Endothelial cell of hepatic sinusoid (primary cell): ENCODE measurements around the gene USB1.

Source experiments
- in situ Hi-C: cut with HindIII; loops from 2 replicates; pipeline ENCODE4 v1.10.0; 2017; ENCODE audit warnings: low sequenced_read_pairs

Gene USB1, protein sequence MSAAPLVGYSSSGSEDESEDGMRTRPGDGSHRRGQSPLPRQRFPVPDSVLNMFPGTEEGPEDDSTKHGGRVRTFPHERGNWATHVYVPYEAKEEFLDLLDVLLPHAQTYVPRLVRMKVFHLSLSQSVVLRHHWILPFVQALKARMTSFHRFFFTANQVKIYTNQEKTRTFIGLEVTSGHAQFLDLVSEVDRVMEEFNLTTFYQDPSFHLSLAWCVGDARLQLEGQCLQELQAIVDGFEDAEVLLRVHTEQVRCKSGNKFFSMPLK

GRCh38 chr16:58000706-58001676 lies at the start of gene USB1:
USB1 (plus strand) TSS chr16:58001407; CDS start chr16:58001484, 77 bp downstream.
- in situ Hi-C loops = no loop called here

DNA sequence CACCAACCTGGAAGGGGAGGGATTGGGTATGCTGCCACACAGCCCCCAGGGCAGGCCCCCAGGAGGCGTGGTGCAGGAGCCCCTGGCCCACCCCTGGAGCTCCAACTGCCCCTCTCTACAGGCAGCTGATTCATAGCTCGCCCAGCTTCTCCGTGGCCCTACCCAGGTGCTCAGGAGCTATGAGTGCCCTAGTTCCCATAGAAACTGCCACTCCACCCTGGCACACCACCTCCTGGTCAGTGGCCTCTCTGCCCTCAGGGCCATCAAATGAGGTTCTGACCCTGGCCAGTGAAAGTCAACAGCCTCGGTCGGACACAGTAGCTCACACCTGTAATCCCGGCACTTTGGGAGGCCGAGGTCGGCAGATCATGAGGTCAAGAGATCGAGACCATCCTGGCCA lies 48.3 kb upstream of the USB1 start:
- in situ Hi-C loops = no loop called here

- in situ Hi-C loops = no loop called here
These were observed 47.4 kb upstream of the USB1 start for GRCh38 chr16:57953857-57954256.

- in situ Hi-C loops = no loop called here
These were observed 45.5 kb upstream of the USB1 start for GRCh38 chr16:57955572-57956188.

DNA sequence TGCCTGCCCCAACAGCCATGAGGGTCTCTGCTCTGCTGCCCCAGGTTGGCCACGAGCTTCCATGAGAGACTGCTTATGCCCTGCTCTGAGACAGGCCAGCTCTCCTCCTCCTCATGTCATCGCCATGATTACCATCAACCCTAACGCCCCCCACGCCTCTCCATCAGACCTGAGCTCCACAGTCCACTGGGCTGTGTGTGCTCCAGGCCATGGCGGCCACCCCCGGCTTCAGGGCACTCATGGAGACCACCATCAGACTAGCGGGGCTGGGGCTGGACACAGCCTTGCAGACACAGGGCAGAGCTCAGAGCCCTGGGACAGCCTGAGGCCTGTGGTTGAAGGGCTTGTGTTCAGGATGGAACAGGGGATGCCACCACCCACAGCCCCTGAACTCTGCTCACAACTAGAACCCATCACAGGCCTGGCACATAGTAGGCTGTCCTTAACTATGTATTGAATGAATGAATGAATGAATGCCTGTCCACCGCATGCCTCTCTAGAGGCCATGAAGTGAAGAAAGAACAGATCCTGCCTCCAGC lies 44.9 kb upstream of the USB1 start:
- in situ Hi-C loops = no loop called here

- in situ Hi-C loops = no loop called here
These were observed 44.1 kb upstream of the USB1 start for GRCh38 chr16:57956924-57957672.

- in situ Hi-C loops = no loop called here
These were observed 43.4 kb upstream of the USB1 start for GRCh38 chr16:57957673-57958392.

DNA sequence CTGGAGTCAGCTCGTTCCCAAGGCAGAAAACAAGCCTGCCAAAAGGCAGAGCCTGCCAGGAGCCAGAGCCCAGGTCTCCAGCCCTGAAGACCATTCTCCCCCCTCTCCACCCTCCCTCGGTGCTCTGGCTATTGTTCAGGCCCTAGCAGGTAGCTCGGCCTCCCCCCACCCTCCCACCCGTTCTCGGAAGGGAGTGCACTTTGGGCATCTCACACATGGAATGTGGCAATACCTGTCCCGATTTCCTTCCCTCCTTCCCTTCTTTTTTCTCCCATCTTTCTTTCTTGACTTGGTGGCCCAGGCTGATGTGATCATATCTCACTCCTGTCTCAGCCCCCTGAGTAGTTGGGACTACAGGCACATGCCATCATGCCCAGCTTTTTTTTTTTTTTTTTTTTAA lies 42.7 kb upstream of the USB1 start:
- in situ Hi-C loops = no loop called here

DNA sequence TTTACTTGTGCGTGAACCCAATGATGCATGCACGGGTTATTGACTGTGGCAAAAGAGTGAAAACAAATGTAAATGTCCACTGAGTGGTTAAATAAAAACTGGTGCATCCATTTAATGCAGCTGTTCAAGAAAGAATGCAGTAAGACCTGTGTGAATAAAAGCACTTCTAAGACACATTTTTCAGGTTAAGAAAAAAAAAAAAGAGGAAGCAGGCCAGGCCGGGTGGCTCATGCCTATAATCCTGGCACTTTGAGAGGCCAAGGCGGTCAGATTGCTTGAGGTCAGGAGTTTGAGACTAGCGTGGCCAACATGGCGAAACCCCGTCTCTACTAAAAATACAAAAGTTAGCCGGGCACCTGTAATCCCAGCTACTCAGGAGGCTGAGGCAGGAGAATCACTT lies 42.1 kb upstream of the USB1 start:
- in situ Hi-C loops = no loop called here

GRCh38 chr16:57959804-57960203 lies 41.4 kb upstream of the USB1 start:
- in situ Hi-C loops = no loop called here

DNA sequence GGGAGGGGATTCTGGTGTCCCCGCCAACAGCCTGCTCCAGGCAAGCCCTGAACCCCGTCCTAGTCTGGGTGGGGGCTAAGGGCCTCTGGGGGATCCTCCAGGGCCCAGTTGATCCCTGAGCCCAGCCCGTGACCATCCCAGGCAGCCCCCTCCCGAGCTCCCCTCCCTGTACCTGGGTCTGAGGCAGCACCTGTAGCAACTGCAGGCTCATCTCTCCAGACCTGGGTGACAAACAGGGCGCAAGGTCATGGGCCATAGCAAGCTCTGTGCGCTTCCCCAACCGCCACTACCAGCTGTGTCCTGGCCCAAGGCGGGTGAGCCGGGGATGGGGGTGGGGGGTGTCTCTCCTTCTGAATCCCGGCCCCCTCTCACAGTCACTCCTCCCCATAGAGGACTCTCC lies 40.9 kb upstream of the USB1 start:
- in situ Hi-C loops = no loop called here

- in situ Hi-C loops = no loop called here
These were observed 40.3 kb upstream of the USB1 start for GRCh38 chr16:57960826-57961472.

DNA sequence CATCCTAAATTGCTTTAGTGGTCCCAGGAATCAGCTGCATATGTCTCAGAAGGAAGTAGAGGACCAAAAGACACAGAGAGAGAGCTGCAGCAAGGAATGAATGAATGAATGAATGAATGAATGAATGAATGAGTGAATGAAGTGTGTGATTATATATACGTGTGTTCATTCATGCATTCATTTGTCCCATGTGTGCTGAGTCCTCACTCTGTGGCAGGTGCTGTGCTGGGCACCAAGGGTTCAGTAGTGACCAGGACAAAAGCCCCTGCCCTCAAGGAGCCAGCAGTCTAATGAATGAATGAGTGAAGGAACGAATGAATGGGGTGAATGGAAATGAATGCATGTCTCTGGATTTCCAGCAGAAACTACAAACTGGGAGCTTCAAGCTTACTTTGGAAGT lies 39.7 kb upstream of the USB1 start:
- in situ Hi-C loops = no loop called here

- in situ Hi-C loops = no loop called here
These were observed 39.2 kb upstream of the USB1 start for GRCh38 chr16:57962046-57962445.

DNA sequence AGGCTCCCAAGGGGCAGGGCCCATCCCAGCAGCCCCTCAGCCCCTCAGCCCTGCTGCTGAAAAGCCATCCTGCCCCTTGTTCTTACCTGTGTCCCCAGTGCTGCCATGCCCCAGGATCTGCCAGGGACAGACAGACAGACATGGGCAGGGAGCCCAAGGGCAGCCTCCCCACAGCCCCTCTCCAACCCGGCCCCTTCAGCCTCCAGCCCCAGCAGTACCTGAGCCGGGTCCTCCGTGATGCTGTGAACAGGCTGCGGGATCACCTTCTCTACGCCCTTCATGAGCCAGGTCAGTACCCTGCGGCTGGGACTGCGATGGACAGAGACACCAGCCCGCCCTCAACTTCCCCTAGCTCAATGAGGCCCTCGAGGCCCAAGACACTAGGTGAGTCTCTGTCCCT lies 38.5 kb upstream of the USB1 start:
- in situ Hi-C loops = no loop called here

DNA sequence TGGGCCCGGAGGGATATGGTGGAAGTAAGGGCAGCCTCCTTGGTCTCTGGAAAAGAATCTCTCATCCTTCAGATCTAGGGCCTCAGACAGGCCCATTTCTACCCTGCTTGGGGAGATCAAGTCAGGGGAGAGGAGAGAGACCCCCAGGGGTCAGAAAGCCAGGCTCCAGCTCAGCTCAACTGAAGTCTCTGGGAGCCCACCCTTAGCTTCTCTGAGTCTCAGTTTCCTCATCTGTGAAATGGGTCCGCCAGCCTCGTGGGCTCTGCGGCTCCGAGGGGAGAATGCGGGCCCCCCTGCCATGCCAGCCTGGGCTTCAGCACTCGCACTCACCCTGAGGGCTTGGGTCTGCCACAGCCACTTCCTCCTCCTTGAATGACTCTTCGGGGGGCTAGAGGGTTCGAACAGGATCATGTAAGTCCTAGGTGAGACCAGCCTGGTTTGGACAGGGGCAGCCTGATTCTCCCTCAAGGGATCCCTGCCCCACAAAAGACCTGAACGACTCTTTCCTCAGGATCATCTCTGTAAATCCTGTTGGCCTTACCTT lies 37.0 kb upstream of the USB1 start:
- in situ Hi-C loops = no loop called here

GRCh38 chr16:57966204-57966771 lies 34.9 kb upstream of the USB1 start:
- in situ Hi-C loops = no loop called here

GRCh38 chr16:57966986-57967385 lies 34.2 kb upstream of the USB1 start:
- in situ Hi-C loops = no loop called here

DNA sequence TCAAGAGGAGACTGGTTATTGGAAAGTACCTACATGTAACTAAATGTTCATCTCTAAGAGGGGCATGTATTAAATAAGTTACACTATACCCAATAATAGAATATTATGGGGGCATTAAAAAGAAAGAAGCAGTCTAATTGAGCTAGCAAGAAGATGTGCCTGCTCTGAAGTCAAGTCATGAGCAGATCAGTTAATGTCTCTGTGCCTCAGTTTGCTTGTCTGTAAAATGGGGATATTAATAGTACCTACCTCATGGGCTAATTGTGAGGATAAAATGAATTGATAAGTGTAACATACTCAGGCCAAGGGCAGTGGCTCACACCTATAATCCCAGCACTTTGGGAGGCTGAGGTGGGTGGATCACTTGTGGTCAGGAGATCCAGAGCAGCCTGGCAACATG lies 33.3 kb upstream of the USB1 start:
- in situ Hi-C loops = no loop called here
